ENCODE measurements around the gene SPANXC.

Gene SPANXC

GRCh38 chrX:141201962-141202361 is 40.4 kb downstream of the SPANXC start:
- no peak overlapping the region for H3K4me3 ChIP-seq (ENCODE audit: low read depth, low read length)
- DNase-seq (ENCODE audit: low read depth), result no peak
- TF ChIP-seq CTCF (IDR thresholded peaks at IDR 0.05; ENCODE audit: control insufficient read depth, extremely low read depth, insufficient read depth), result no peak
